ENCODE results near the gene ARHGAP9.
"Not testable (repeated sequence)": the region's sequence is repeated elsewhere in the genome, so short reads cannot be mapped to it uniquely, and the experiment has no call there.

ARHGAP9 gene

GRCh38 chr12:57428965-57429364 is 50.7 kb downstream of the ARHGAP9 start:
- Histone ChIP-seq H3K9me3 (ENCODE audit: control insufficient read depth in 2 of 2, low read length in 2 of 2) (no peaks in the 10 kb centered on the region), H3K9ac (ENCODE audit: low read depth in 1 of 2, low read length in 2 of 2) (no peak overlapping the region), H3K27ac (ENCODE audit: low read depth in 2 of 2, low read length in 2 of 2) (no peak overlapping the region), H3K27me3 (ENCODE audit: control insufficient read depth in 2 of 2, insufficient read depth in 2 of 2, low read length in 2 of 2) (no peaks in the 10 kb centered on the region), H3K4me1 (ENCODE audit: control insufficient read depth in 2 of 2, insufficient read depth in 2 of 2, low read length in 2 of 2) (peaks cover 4 to 9% of the 10 kb centered on the region in 2 donors), H3K4me3 (ENCODE audit: low read length in 2 of 2) (no peak overlapping the region), H3K36me3 (ENCODE audit: control insufficient read depth in 2 of 2, insufficient read depth in 2 of 2, low read length in 2 of 2) (peaks cover 0 to 3% of the 10 kb centered on the region in 2 donors)

DNA sequence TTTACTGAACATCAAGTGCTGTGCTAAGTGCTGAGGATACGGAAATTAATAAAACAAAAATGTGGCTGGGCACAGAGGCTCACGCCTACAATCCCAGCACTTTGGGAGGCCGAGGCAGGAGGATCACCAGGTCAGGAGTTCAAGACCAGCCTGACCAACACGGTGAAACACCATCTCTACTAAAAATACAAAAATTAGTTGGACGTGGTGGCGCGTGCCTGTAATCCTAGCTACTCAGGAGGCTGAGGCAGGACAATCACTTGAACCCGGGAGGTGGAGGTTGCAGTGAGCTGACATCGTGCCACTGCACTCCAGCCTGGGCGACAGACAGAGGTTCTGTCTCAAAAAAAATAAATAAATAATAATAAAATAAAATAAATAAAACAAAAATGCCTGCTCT is 52.7 kb downstream of the ARHGAP9 start:
- H3K9me3 ChIP-seq (ENCODE audit: control insufficient read depth in 2 of 2, low read length in 2 of 2); H3K4me1 ChIP-seq (ENCODE audit: control insufficient read depth in 2 of 2, insufficient read depth in 2 of 2, low read length in 2 of 2); H3K4me3 ChIP-seq (ENCODE audit: low read length in 2 of 2); H3K27me3 ChIP-seq (ENCODE audit: control insufficient read depth in 2 of 2, insufficient read depth in 2 of 2, low read length in 2 of 2); H3K36me3 ChIP-seq (ENCODE audit: control insufficient read depth in 2 of 2, insufficient read depth in 2 of 2, low read length in 2 of 2); H3K9ac ChIP-seq (ENCODE audit: low read depth in 1 of 2, low read length in 2 of 2); H3K27ac ChIP-seq (ENCODE audit: low read depth in 2 of 2, low read length in 2 of 2): not testable (repeated sequence)
